Astrocyte of the cerebellum (primary cell): ENCODE measurements around the gene CDC42BPB.

ENCODE experiments used
- DNase-seq: peaks from one replicate; pipeline ENCODE4 v3.0.0-alpha.2; 2011; ENCODE audit warnings: low read depth
- H3K4me3 ChIP-seq: 2 replicates; pipeline ENCODE4 v1.5.1; 2011; ENCODE audit warnings: mild to moderate bottlenecking, low read depth, low read length, moderate library complexity
- in situ Hi-C: cut with HindIII; loops from 2 replicates; pipeline ENCODE4 v1.10.0; 2017; ENCODE audit warnings: low sequenced_read_pairs
- TF ChIP-seq, protein P1 (sequence below): IDR thresholded peaks from 2 replicates; pipeline ENCODE4 v1.5.1; 2012; ENCODE audit warnings: low read length, low read depth, moderate library complexity, mild to moderate bottlenecking; ENCODE audit errors: missing control alignments

The CDC42BPB gene

DNA sequence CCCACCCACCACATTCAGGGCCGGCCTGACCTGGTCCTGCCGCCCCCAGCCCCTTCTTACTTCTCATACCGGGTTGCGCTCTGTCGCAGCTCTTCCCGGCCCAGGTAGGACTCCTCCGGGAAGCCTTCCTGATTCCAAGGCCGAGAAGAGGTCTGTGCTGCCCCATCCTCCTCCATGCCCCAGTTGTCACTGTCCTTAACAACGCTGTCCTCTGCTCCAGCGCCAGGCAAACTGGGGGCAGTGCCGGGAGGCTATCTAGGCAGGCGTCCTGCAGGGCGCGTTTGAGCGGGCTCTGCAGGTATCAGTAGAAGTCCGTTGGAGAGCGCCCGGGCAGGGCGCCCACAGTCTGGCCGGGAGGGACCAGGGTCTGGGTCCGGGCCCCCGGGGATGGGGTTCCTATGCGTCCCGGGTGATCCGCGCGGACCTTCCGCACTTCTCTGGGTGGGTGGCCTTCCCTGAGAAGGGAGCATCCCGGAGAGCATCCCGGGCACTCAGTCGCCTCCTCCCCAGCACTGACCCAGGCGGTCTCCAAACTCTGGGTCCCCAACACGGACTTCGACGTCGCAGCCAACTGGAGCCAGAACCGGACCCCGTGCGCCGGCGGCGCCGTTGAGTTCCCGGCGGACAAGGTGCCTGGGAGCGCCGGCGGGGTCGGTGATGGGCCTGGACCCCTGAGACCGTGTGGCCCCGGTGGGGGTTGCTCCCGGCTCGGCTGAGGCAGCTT lies 134.0 kb downstream of the CDC42BPB start:
- DNase-seq = no peak
- in situ Hi-C loops = no loop called here
- H3K4me3 ChIP-seq = peak overlapping the region; percentile 21
- TF ChIP-seq, protein P1, sequence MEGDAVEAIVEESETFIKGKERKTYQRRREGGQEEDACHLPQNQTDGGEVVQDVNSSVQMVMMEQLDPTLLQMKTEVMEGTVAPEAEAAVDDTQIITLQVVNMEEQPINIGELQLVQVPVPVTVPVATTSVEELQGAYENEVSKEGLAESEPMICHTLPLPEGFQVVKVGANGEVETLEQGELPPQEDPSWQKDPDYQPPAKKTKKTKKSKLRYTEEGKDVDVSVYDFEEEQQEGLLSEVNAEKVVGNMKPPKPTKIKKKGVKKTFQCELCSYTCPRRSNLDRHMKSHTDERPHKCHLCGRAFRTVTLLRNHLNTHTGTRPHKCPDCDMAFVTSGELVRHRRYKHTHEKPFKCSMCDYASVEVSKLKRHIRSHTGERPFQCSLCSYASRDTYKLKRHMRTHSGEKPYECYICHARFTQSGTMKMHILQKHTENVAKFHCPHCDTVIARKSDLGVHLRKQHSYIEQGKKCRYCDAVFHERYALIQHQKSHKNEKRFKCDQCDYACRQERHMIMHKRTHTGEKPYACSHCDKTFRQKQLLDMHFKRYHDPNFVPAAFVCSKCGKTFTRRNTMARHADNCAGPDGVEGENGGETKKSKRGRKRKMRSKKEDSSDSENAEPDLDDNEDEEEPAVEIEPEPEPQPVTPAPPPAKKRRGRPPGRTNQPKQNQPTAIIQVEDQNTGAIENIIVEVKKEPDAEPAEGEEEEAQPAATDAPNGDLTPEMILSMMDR = no peak

DNA sequence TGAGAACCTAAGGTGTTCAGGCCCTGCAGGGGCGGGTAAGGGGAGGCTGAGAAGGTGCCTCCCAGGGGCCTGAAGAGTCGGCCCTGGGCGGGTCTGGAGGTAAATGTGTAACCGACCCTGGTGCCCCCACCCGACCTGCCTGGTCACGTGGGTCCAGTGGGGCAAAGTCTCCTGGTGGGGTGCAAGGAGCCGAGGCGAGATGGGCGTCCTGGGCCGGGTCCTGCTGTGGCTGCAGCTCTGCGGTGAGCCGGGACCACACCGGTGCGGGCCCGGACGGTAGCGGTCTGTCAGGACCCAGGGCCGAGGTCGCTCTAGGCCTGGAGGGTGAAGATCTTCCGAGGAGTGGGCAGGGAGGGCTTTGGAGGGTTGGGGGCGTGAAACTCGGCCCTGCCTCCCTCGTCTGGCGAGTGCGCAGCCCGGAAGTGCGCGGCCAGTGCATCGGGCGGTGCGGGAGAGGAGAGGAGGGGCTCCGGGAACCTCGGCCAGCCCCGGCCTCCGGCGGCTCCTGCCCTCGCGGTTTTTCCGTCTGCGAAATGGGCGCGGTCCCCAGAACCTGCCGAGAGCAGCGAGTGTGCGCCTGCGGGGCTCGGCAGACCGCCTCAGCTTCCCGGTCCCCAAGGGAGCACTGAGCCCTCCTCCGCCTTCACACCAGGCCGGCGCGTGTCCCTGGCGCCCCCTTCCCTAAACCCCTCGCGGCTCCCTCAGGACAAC lies 134.7 kb downstream of the CDC42BPB start, which contains the start of gene AMN:
Gene AMN (plus strand): TSS at position 174 of the 711 bp plus-strand sequence. CDS start 26 bp downstream, at position 200.
- TF ChIP-seq, protein P1 = no peak
- peak within 1 kb of the TSS; percentile 21 for H3K4me3 ChIP-seq
- no peak for DNase-seq
- in situ Hi-C loops = no loop called here

DNA sequence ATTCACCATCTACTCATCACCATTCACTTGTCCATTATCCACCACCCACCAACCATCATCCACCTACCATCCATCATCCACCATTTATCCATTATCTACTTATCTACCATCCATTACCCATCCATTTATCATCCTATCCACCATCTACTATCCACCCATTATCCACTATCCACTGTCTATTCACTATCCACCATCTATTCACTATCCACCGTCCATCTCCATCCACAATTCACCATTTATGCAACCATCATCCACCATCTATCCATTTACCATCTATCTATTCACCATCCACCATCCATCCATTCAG lies 136.4 kb downstream of the CDC42BPB start:
- TF ChIP-seq, protein P1 = no peak
- DNase-seq = no peak
- in situ Hi-C loops = no loop called here

DNA sequence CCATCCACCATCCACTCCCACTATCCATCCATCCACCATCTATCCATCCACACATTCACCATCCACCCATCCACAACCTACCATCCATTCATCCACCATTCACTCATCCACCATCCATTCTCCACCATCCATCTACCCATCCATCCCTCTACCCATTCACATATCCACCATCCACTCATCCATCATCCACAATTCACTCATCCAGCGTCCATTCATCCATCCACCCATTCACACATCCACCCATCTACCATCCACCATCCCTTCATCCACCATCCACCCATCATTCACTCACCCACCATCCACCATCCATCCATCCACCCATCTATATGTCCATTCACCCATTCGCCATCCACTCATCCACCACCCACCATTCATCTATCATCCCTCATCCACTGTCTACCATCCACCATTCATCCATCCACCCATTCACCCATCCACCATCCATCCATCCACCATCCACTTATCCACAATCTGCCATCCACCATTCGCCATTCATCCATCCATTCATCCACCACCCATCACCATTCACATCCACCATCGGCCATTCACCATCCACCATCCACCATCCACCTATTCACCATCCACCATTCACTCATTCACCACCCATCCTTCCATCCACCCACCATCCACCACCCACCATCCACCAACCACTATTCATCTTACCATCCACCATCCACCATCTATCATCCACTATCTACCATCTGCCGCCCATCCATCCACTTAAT lies 136.9 kb downstream of the CDC42BPB start:
- H3K4me3 ChIP-seq = no peak overlapping the region
- no peak for DNase-seq
- in situ Hi-C loops = no loop called here
- TF ChIP-seq, protein P1 = no peak

More for the DNA sequence above, 136.4 kb downstream of the CDC42BPB start:
- no peak overlapping the region for H3K4me3 ChIP-seq

DNA sequence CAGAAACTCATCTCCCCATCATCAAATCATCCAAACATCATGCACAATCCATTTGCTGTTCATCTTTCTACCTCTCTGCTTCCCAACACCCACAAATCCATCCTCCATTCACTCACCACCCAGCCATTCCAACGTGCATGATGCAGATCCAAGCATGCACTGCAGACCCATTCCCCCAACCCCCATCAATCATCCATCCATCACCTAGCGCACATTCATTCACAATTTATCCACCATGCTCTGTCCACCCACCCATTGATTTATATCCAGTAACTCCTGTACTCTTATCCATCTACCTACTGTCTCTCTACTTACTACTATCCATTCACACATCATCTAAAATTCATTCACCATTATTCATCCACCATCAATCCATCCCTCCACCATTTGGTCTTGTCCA lies 138.9 kb downstream of the CDC42BPB start:
- TF ChIP-seq, protein P1 = no peak
- no peak overlapping the region for H3K4me3 ChIP-seq
- in situ Hi-C loops = no loop called here
- DNase-seq = no peak

DNA sequence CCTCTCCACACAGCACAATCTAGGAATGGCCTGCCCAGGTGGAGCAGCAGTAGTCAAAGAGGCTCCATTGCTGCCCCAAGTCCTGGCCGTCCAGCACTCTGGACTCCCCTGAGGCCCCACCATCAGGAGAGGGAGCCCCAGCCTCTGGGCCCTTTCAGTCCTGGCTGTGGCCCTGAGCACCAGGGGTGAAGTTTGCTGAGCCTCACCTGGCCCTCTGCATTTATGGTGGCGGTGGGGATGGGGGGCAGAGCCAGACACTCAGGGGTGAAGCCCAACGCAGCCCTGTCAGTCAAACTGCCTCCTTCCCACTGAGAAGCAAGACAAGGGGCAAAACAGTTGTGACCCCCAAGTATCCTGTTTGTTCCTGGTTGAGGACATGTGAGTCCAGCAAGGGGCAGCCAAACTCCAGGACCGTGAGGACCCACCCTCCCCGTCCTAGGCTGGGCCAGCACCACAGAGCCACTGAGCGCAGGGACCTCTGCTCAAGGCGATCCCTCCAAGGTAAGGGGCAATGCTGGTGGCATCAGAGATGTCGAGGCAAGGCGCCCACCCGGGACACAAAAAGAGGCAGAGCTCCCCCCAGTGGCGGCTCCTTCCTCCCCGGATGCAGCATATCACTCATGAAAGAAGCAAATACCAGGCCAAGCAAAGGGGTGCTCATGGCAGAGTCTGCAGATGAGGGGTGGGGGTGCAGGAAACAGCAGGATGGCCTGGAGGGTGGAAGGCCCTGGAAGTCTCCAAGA lies 139.7 kb downstream of the CDC42BPB start:
- no peak for DNase-seq
- TF ChIP-seq, protein P1 = peak; percentile 80
- H3K4me3 ChIP-seq = no peak overlapping the region
- in situ Hi-C loops = no loop called here
